Hepatocyte (in vitro differentiated cells): ENCODE results near the gene TXNL4B.

Experiments
- EZH2 ChIP-seq: fragments of 200-600 bp; sonication (generic); IDR thresholded peaks from 2 replicates; pipeline ENCODE4 v1.6.1; 2016; ENCODE audit warnings: antibody characterized with exemption, mild to moderate bottlenecking, borderline replicate concordance
- EZH2phosphoT487 ChIP-seq: fragments of 200-600 bp; sonication (generic); IDR thresholded peaks from one replicate; pipeline ENCODE4 v1.6.1; 2018; ENCODE audit warnings: antibody characterized with exemption, mild to moderate bottlenecking, low read depth, moderate library complexity; ENCODE audit not compliant: unreplicated experiment, severe bottlenecking
- TF ChIP-seq, protein P1 (sequence below): fragments of 200-600 bp; sonication (generic); IDR thresholded peaks from 2 replicates; pipeline ENCODE4 v1.5.1; 2016; ENCODE audit warnings: antibody characterized with exemption, mild to moderate bottlenecking; ENCODE audit not compliant: poor library complexity

DNA sequence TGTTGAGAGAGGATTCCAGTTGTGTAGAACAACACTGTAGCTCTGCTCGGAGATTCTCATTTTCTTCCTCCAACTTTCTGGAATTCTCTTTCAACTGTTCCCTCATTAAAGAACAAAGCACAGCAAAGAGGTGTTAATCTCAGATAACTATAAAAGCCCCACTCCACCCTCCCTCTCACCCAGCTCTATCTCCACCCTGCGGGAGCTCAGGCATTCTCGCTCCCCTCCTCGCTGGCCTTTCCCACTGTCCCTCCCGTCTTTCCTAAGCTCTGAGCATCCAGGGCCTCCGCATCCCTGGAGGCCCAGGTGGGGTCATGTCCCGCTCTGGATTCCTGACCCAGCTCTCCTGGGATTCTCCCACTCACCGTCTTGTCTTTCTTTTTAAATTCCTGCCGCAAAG lies 35.3 kb upstream of the TXNL4B start:
- TF ChIP-seq, protein P1, sequence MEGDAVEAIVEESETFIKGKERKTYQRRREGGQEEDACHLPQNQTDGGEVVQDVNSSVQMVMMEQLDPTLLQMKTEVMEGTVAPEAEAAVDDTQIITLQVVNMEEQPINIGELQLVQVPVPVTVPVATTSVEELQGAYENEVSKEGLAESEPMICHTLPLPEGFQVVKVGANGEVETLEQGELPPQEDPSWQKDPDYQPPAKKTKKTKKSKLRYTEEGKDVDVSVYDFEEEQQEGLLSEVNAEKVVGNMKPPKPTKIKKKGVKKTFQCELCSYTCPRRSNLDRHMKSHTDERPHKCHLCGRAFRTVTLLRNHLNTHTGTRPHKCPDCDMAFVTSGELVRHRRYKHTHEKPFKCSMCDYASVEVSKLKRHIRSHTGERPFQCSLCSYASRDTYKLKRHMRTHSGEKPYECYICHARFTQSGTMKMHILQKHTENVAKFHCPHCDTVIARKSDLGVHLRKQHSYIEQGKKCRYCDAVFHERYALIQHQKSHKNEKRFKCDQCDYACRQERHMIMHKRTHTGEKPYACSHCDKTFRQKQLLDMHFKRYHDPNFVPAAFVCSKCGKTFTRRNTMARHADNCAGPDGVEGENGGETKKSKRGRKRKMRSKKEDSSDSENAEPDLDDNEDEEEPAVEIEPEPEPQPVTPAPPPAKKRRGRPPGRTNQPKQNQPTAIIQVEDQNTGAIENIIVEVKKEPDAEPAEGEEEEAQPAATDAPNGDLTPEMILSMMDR: no peak
- TF ChIP-seq EZH2: no peak
- TF ChIP-seq EZH2phosphoT487: no peak
